SIG-M5 treated with dmso at 0.1 percent for 504 hours (cell line): ENCODE results near the gene XPO4.
"Not testable (repeated sequence)": the region's sequence is repeated elsewhere in the genome, so short reads cannot be mapped to it uniquely, and the experiment has no call there.

ENCODE experiments used
- DNase-seq: peaks from one replicate; lab custom pipeline; 2025; ENCODE audit not compliant: unreplicated experiment; lab: John Stamatoyannopoulos, UW

The XPO4 gene

DNA sequence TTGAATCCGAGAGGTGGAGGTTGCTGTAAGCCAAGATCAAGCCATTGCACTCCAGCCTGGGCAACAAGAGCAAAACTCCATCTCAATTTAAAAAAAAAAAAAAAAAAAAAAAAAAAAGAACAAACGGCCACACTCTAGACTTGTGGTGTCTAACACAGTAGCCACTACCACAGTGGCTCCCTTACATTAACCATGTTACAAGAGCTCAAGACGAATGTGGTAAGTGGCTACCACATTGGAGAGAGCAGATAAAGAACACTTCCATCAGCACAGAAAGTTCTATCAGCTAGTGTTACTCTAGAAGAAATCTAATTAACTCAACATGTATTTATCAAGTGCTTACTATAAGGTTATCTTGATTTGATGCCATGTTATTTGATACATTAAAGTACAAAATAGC, 11.5 kb downstream of the XPO4 start:
- DNase-seq: no peak

DNA sequence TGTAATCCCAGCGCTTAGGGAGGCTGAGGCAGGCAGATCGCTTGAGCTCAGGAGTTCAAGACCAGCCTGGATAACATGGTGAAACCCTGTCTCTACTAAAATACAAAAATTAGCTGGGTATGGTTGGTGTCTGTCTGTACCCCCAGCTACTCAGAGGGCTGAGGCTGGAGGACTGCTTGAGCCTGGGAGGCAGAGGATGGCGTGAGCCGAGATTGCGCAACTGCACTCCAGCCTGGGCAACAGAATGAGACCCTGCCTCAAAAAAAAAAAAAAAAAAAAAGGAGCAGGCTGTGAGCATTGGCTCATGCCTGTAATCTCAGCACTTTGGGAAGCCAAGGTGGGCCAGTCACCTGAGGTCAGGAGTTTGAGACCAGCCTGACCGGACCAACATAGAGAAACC, 12.0 kb downstream of the XPO4 start:
- DNase-seq: not testable (repeated sequence)

- no peak for DNase-seq
Measured at GRCh38 chr13:20882206-20882605, 20.3 kb downstream of the XPO4 start.

DNA sequence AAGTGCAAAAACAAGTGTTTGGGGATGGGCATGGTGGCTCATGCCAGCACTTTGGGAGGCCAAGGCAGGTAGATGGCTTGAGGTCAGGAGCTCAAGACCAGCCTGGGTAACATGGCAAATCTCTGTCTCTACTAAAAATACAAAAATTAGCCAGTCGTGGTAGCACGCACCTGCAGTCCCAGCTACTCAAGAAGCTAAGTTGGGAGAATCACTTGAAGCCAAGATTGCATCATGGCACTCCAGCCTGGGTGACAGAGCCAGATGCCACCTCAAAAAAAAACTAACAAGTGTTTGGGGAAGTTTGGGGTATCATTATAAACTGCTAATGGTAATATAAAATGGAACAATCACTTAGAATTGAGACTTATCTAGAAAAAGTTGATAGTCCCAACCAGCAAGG, 24.6 kb downstream of the XPO4 start:
- no peak for DNase-seq

GRCh38 chr13:20876802-20877201, 25.7 kb downstream of the XPO4 start:
- not testable (repeated sequence) for DNase-seq

GRCh38 chr13:20874439-20874838, 28.1 kb downstream of the XPO4 start:
- not testable (repeated sequence) for DNase-seq

GRCh38 chr13:20873348-20873747, 29.2 kb downstream of the XPO4 start:
- no peak for DNase-seq

- DNase-seq: no peak
Measured at GRCh38 chr13:20870829-20871228, 31.7 kb downstream of the XPO4 start.

- no peak for DNase-seq
Measured at GRCh38 chr13:20869540-20869939, 33.0 kb downstream of the XPO4 start.

GRCh38 chr13:20867408-20867807, 35.1 kb downstream of the XPO4 start:
- DNase-seq: no peak

- DNase-seq: not testable (repeated sequence)
Measured at GRCh38 chr13:20861666-20862065, 40.9 kb downstream of the XPO4 start.

DNA sequence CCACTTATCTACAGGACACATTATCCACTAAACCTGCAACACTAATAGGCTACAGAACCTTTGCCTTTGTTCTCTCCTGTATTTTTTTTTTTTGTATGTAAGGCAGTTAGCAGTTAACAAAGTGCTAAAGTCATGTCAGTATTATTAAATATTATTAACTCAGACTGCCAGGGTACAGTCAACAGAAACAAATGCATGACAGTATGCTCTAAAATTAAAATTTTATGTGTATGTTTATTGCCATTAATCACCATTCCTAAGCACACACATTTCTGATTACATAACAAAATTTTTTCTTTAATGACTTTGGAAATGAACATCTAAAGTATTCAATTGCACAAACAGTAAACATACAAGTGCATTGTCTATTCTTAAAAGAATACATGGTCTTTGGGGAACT, 41.7 kb downstream of the XPO4 start:
- DNase-seq: no peak

DNA sequence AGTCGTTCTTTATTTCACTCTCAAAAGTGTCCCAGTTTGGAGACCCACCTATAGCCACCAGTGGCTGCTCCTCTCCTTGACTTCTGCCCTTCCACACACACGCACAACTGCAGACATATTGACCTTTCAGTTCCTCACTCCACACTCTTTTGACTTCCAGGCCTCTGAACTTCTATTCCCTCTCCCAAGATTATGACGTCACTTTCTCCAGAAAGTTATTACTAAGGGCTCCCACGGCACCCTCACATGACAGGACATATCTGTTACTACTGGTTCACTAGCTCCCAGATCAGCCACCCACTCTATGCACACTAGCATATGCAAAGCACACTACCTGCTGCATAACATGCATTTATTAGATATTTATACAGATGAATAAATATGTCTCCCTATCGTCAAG, 45.9 kb downstream of the XPO4 start:
- DNase-seq: no peak

DNA sequence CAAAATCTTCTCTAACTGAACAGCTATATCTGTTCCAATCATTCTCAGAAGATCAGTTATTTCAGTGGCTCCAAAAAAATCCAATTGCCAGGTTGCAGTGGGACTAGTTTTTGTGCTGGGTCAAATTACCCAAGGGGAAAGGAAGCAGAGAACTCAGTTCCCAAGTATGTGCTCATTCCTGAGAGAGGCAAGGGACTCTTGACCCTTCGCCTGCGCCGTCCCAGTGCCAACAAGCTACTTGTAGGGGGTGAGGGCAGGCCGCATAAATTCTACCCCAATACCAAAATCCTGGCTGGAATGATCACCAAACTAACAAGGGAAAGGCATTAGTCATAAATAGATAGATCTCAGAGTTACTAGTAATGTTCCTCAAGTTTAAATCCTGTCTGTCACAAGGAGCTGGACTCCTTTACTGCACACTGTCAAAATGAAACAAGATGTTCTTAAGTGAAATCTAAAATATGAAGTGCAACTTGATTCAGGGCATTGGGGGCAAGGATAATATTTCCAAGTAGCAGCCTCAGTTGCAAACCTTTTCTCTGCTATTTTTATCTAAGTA, 50.6 kb downstream of the XPO4 start:
- DNase-seq: no peak

DNA sequence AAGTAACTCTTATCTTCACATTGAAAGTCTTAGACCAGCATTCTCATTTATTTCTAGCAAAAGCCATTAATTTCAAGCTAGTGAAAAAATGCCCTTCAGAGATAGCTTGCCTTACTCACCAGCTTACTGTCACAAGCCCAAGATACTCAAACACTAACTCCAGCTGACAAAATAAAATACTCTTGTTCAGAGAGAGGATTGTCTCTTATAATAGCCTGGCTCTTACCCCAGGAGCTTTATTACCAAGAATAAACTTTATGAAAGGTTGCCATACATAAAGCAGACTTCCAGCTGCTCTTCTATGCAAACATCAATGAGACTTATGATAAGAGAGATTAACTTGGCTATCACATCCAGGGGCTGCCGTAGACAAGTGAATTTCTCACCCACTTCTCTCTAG, 53.6 kb downstream of the XPO4 start:
- DNase-seq: no peak

DNA sequence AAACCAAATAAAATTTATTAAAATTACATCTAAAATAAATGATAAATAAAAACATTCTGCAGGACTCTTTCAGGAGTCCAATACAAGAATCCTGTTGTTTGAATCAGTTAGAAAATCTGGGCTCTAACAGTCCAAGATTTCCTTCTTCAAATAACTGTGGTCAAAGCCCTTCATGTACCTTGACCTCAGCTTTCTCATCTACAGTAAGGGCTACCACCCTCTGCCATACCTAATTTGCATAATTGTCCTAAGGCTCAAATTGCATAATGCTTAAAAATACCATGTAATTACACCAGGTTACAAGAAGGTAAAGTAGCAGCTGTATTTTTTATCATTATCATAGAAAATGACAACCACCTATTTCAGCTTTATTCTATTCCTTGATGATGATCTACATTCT, 54.3 kb downstream of the XPO4 start:
- no peak for DNase-seq

- DNase-seq: no peak
Measured at GRCh38 chr13:20847296-20847695, 55.2 kb downstream of the XPO4 start.

- DNase-seq: no peak
Measured at GRCh38 chr13:20843166-20843565, 59.4 kb downstream of the XPO4 start.

- DNase-seq: no peak
Measured at GRCh38 chr13:20840568-20840967, 62.0 kb downstream of the XPO4 start.

GRCh38 chr13:20833900-20834679, 68.5 kb downstream of the XPO4 start:
- no peak for DNase-seq

DNA sequence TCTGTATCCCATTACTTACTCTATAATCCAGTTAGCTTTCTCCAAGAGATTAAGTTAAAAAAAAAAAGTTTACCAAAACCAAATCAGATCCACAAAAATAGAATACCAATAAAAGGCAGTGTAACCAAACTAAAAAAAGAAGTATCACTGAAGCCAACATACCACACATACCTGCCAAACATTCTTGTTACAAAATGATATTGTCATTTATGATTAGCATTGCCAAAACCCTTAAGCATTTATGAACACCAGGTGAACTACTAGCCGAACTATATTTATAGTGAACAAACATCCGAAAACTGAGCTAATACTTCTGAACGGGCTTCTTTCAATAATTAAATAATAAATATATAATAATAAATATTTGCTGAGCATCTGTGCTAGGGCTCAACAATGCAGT, 69.7 kb downstream of the XPO4 start:
- DNase-seq: no peak

- no peak for DNase-seq
Measured at GRCh38 chr13:20831933-20832332, 70.6 kb downstream of the XPO4 start.

DNA sequence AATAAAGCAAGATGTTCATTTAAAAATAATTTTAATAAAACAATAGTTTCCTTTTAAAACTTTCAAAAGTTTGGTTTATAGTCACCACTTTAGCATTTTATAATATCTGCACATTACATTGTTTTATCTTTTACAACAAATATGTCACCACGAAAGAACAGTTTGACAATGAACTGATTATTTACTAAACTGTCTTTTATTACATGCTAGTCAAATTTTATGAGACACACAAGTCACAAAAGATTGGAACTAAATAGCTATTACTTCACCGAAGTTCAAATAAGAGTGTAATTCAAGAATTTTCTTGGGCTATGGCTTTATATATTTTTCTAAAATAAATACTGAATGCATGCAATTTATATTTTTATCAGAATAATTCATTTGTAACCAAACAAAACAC, 71.3 kb downstream of the XPO4 start:
- DNase-seq: no peak
